Measurements from ENCODE around the gene RNF34. TPM values are rescaled to one million over a fixed set of nuclear protein-coding genes. Genes with fewer than 3 reads are reported as not detected.
A peak's percentile ranks its signal among the peaks of the same experiment; 100 is the strongest.

RNF34 gene
- polyA plus RNA-seq, 1 of the 3 experiments (the other 2 are of a cell fraction) = 29.4 TPM

GRCh38 chr12:121461048-121461447 lies 61.1 kb downstream of the RNF34 start:
- ChIA-PET CTCF (interaction anchor here (0.6 to 4.5 kb wide), 3 partner anchors 18 to 895 kb away, joined by 3 to 32 read pairs (median 10); no protein-coding TSS in a partner anchor), POLR2A (no interaction called here)
- H3K9me3 ChIP-seq = no peaks in the 10 kb centered on the region
- no peak overlapping the region for H3K4me2 ChIP-seq
- no peak overlapping the region for H3K4me3 ChIP-seq (ENCODE audit: low read depth in 2 of 2, low read length in 1 of 2)
- H2AFZ ChIP-seq (ENCODE audit: low read depth) = no peak overlapping the region
- DNase-seq = no peak
- no peak for TF ChIP-seq ELF1 (IDR thresholded peaks at IDR 0.05)
- no peak for TF ChIP-seq TEAD4 (IDR thresholded peaks at IDR 0.05; ENCODE audit: borderline replicate concordance, insufficient read depth)
- no peak for TF ChIP-seq JUND (IDR thresholded peaks at IDR 0.05)
- no peak for TF ChIP-seq FOSL2 (IDR thresholded peaks at IDR 0.05; ENCODE audit: borderline replicate concordance, low read depth)
- no peak for TF ChIP-seq PBX3 (IDR thresholded peaks at IDR 0.05)
- TF ChIP-seq MAX (IDR thresholded peaks at IDR 0.05; ENCODE audit: low read depth) = no peak
- TF ChIP-seq RFX5 (IDR thresholded peaks at IDR 0.05; ENCODE audit: low read length) = no peak
- H4K20me1 ChIP-seq (ENCODE audit: insufficient read depth) = peaks cover 52% of the 10 kb centered on the region
- peaks cover 97% of the 10 kb centered on the region for H3K79me2 ChIP-seq (ENCODE audit: insufficient read depth)
- H3K27ac ChIP-seq (ENCODE audit: low read depth in 2 of 2, low read length in 1 of 2) = no peak overlapping the region
- no peaks in the 10 kb centered on the region for H3F3A ChIP-seq (replicated peaks; ENCODE audit: insufficient read depth)
- no peaks in the 10 kb centered on the region for H3K9me2 ChIP-seq
- no peaks in the 10 kb centered on the region for H3K27me3 ChIP-seq (ENCODE audit: insufficient read depth)
- no peak overlapping the region for H3K9ac ChIP-seq
- H3K36me3 ChIP-seq (replicated peaks in 1 of 2; ENCODE audit: control insufficient read depth in 1 of 2, insufficient read depth in 2 of 2, low read length in 1 of 2) = no peaks in the 10 kb centered on the region
- WGBS (ENCODE audit: low lambda C conversion rate) = 97% methylated on average over 5 of the region's 5 CpGs
- peaks cover 0 to 5% of the 10 kb centered on the region in 2 experiments; a peak in 1 of 4 replicates for H3K4me1 ChIP-seq (ENCODE audit: control insufficient read depth in 1 of 2, insufficient read depth in 2 of 2, low read depth in 1 of 2, low read length in 1 of 2)

GRCh38 chr12:121464331-121464730 lies 64.4 kb downstream of the RNF34 start:
- CTCF ChIA-PET = interaction anchor here (1.0 to 4.5 kb wide), 4 partner anchors 14 to 36 kb away, joined by 3 to 32 read pairs (median 6); no protein-coding TSS in a partner anchor
- no peak overlapping the region for H2AFZ ChIP-seq (ENCODE audit: low read depth)
- POLR2A ChIA-PET = no interaction called here

GRCh38 chr12:121465921-121466793 lies 66.2 kb downstream of the RNF34 start:
- peaks cover 11% of the 10 kb centered on the region for H3F3A ChIP-seq (replicated peaks; ENCODE audit: insufficient read depth)
- WGBS (ENCODE audit: low lambda C conversion rate) = 39% methylated on average over 25 of the region's 70 CpGs
- peak overlapping the region; percentile 63; the same call in 1 of the 2 replicates for H3K9ac ChIP-seq
- peaks cover 30% of the 10 kb centered on the region for H4K20me1 ChIP-seq (ENCODE audit: insufficient read depth)
- H2AFZ ChIP-seq (ENCODE audit: low read depth) = no peak overlapping the region
- H3K9me2 ChIP-seq = no peaks in the 10 kb centered on the region
- peaks cover 0 to 11% of the 10 kb centered on the region in 2 experiments; a peak in 1 of 4 replicates for H3K4me1 ChIP-seq (ENCODE audit: control insufficient read depth in 1 of 2, insufficient read depth in 2 of 2, low read depth in 1 of 2, low read length in 1 of 2)
- CTCF ChIA-PET = interaction anchor here (1.0 to 1.8 kb wide), 4 partner anchors 17 to 131 kb away, joined by 3 to 9 read pairs (median 4); no protein-coding TSS in a partner anchor
- peaks cover 53% of the 10 kb centered on the region for H3K79me2 ChIP-seq (ENCODE audit: insufficient read depth)
- POLR2A ChIA-PET = no interaction called here
- H3K36me3 ChIP-seq (replicated peaks in 1 of 2; ENCODE audit: control insufficient read depth in 1 of 2, insufficient read depth in 2 of 2, low read length in 1 of 2) = no peaks in the 10 kb centered on the region
- H3K4me2 ChIP-seq = peak overlapping the region; percentile 68
- H3K27me3 ChIP-seq (ENCODE audit: insufficient read depth) = no peaks in the 10 kb centered on the region
- peak overlapping the region; percentile 56 to 58 for H3K4me3 ChIP-seq (ENCODE audit: low read depth in 2 of 2, low read length in 1 of 2)
- peak; percentile 75 for DNase-seq
- no peaks in the 10 kb centered on the region for H3K9me3 ChIP-seq
- TF ChIP-seq RAD21 (IDR thresholded peaks at IDR 0.05; ENCODE audit: low read length) (no peak), MAX (IDR thresholded peaks at IDR 0.05; ENCODE audit: low read depth) (no peak), NFIC (IDR thresholded peaks at IDR 0.05; ENCODE audit: borderline replicate concordance) (no peak), JUND (IDR thresholded peaks at IDR 0.05) (no peak), CHD2 (IDR thresholded peaks at IDR 0.05; ENCODE audit: low read length, partially characterized antibody) (no peak), POLR2AphosphoS5 (IDR thresholded peaks at IDR 0.05; ENCODE audit: low read depth, low read length) (no peak), SMC3 (IDR thresholded peaks at IDR 0.05; ENCODE audit: low read depth, low read length) (no peak), NRF1 (IDR thresholded peaks at IDR 0.05; ENCODE audit: low read depth, low read length) (no peak)
- TF ChIP-seq, protein P1, sequence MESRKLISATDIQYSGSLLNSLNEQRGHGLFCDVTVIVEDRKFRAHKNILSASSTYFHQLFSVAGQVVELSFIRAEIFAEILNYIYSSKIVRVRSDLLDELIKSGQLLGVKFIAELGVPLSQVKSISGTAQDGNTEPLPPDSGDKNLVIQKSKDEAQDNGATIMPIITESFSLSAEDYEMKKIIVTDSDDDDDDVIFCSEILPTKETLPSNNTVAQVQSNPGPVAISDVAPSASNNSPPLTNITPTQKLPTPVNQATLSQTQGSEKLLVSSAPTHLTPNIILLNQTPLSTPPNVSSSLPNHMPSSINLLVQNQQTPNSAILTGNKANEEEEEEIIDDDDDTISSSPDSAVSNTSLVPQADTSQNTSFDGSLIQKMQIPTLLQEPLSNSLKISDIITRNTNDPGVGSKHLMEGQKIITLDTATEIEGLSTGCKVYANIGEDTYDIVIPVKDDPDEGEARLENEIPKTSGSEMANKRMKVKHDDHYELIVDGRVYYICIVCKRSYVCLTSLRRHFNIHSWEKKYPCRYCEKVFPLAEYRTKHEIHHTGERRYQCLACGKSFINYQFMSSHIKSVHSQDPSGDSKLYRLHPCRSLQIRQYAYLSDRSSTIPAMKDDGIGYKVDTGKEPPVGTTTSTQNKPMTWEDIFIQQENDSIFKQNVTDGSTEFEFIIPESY (IDR thresholded peaks at IDR 0.05; ENCODE audit: borderline replicate concordance, low read depth) = no peak
- no peak overlapping the region for H3K27ac ChIP-seq (ENCODE audit: low read depth in 2 of 2, low read length in 1 of 2)

More at GRCh38 chr12:121464331-121464730, 64.4 kb downstream of the RNF34 start:
- no peaks in the 10 kb centered on the region for H3K36me3 ChIP-seq (replicated peaks in 1 of 2; ENCODE audit: control insufficient read depth in 1 of 2, insufficient read depth in 2 of 2, low read length in 1 of 2)
- no peak overlapping the region for H3K4me2 ChIP-seq
- peaks cover 11% of the 10 kb centered on the region for H3F3A ChIP-seq (replicated peaks; ENCODE audit: insufficient read depth)
- H3K27me3 ChIP-seq (ENCODE audit: insufficient read depth) = no peaks in the 10 kb centered on the region
- H3K9ac ChIP-seq = no peak overlapping the region
- no peak for DNase-seq
- H4K20me1 ChIP-seq (ENCODE audit: insufficient read depth) = peaks cover 37% of the 10 kb centered on the region
- WGBS (ENCODE audit: low lambda C conversion rate) = 91% methylated on average over 7 of the region's 13 CpGs
- peaks cover 70% of the 10 kb centered on the region for H3K79me2 ChIP-seq (ENCODE audit: insufficient read depth)
- no peaks in the 10 kb centered on the region for H3K9me3 ChIP-seq
- H3K27ac ChIP-seq (ENCODE audit: low read depth in 2 of 2, low read length in 1 of 2) = no peak overlapping the region
- no peaks in the 10 kb centered on the region for H3K9me2 ChIP-seq
- H3K4me3 ChIP-seq (ENCODE audit: low read depth in 2 of 2, low read length in 1 of 2) = no peak overlapping the region
- peaks cover 0 to 11% of the 10 kb centered on the region in 2 experiments; a peak in 1 of 4 replicates for H3K4me1 ChIP-seq (ENCODE audit: control insufficient read depth in 1 of 2, insufficient read depth in 2 of 2, low read depth in 1 of 2, low read length in 1 of 2)
- TF ChIP-seq TEAD4 (IDR thresholded peaks at IDR 0.05; ENCODE audit: borderline replicate concordance, insufficient read depth) = no peak
- no peak for TF ChIP-seq EP300 (IDR thresholded peaks at IDR 0.05; ENCODE audit: borderline replicate concordance in 1 of 2, low read depth in 1 of 2, low read length in 1 of 2)
- no peak for TF ChIP-seq NFIC (IDR thresholded peaks at IDR 0.05; ENCODE audit: borderline replicate concordance)
